ENCODE measurements around the gene FAM227B. TPM values are rescaled to one million over a fixed set of nuclear protein-coding genes. Genes with fewer than 3 reads are reported as not detected.

Gene FAM227B
- total RNA-seq, 6 experiments from 2014 or later: 4.3 to 7.5 (median 5.7) TPM

GRCh38 chr15:49644364-49644794 lies 23.8 kb upstream of the FAM227B start:
- peak overlapping the region; percentile 46 for H3K27ac Mint-ChIP-seq
- H3K4me3 Mint-ChIP-seq: no peak overlapping the region
- H3K4me1 Mint-ChIP-seq (ENCODE audit: low read depth): peaks cover 61% of the 10 kb centered on the region
- H3K27me3 Mint-ChIP-seq (ENCODE audit: insufficient read depth): peaks cover 1% of the 10 kb centered on the region; the same call in 1 of the 2 replicates
- no peaks in the 10 kb centered on the region for H3K9me3 Mint-ChIP-seq
- peaks cover 62% of the 10 kb centered on the region for H3K36me3 Mint-ChIP-seq (ENCODE audit: low read depth)
- peak; percentile 31 for DNase-seq
- TF ChIP-seq CTCF (IDR thresholded peaks at IDR 0.05): no peak

- Mint-ChIP-seq H3K4me3 (no peak overlapping the region), H3K36me3 (ENCODE audit: low read depth) (peaks cover 47% of the 10 kb centered on the region), H3K9me3 (no peaks in the 10 kb centered on the region), H3K27me3 (ENCODE audit: insufficient read depth) (no peaks in the 10 kb centered on the region), H3K4me1 (ENCODE audit: low read depth) (peaks cover 22% of the 10 kb centered on the region), H3K27ac (0 out of 2 replicates have a peak overlapping the region, but pooled peaks have one; percentile 17)
- TF ChIP-seq CTCF (IDR thresholded peaks at IDR 0.05): no peak
- DNase-seq: no peak
These were observed 17.2 kb upstream of the FAM227B start for GRCh38 chr15:49637857-49638256.

GRCh38 chr15:49628379-49628778 lies 7.8 kb upstream of the FAM227B start:
- peak overlapping the region; percentile 74 for H3K27ac Mint-ChIP-seq
- peaks cover 45% of the 10 kb centered on the region for H3K36me3 Mint-ChIP-seq (ENCODE audit: low read depth)
- DNase-seq: no peak
- peaks cover 67% of the 10 kb centered on the region for H3K4me1 Mint-ChIP-seq (ENCODE audit: low read depth)
- no peaks in the 10 kb centered on the region for H3K27me3 Mint-ChIP-seq (ENCODE audit: insufficient read depth)
- H3K9me3 Mint-ChIP-seq: peaks cover 12% of the 10 kb centered on the region
- no peak for TF ChIP-seq CTCF (IDR thresholded peaks at IDR 0.05)
- peak overlapping the region; percentile 52 for H3K4me3 Mint-ChIP-seq

GRCh38 chr15:49627407-49627877 lies 6.8 kb upstream of the FAM227B start:
- Mint-ChIP-seq H3K4me3 (peak overlapping the region; percentile 15; the same call in 1 of the 2 replicates), H3K36me3 (ENCODE audit: low read depth) (peaks cover 50% of the 10 kb centered on the region), H3K27me3 (ENCODE audit: insufficient read depth) (no peaks in the 10 kb centered on the region), H3K4me1 (ENCODE audit: low read depth) (peaks cover 73% of the 10 kb centered on the region), H3K27ac (peak overlapping the region; percentile 21; the same call in 1 of the 2 replicates), H3K9me3 (peaks cover 12% of the 10 kb centered on the region)
- peak; percentile 93 for DNase-seq
- TF ChIP-seq CTCF (IDR thresholded peaks at IDR 0.05): no peak

GRCh38 chr15:49625460-49626036 lies 4.9 kb upstream of the FAM227B start:
- peaks cover 12% of the 10 kb centered on the region for H3K9me3 Mint-ChIP-seq
- peaks cover 80% of the 10 kb centered on the region for H3K4me1 Mint-ChIP-seq (ENCODE audit: low read depth)
- no peak for TF ChIP-seq CTCF (IDR thresholded peaks at IDR 0.05)
- peaks cover 59% of the 10 kb centered on the region for H3K36me3 Mint-ChIP-seq (ENCODE audit: low read depth)
- DNase-seq: no peak
- H3K27ac Mint-ChIP-seq: peak overlapping the region; percentile 75
- H3K27me3 Mint-ChIP-seq (ENCODE audit: insufficient read depth): peaks cover 2% of the 10 kb centered on the region; the same call in 1 of the 2 replicates
- peak overlapping the region; percentile 54 for H3K4me3 Mint-ChIP-seq

All from HFFc6 (cell line).